NCI-H526 treated with DMSO at 0.1 percent for 48 hours (cell line): ENCODE measurements around the gene CLMN.
"Not testable (repeated sequence)": the region's sequence is repeated elsewhere in the genome, so short reads cannot be mapped to it uniquely, and the experiment has no call there.

Source experiments
- DNase-seq: peaks from one replicate; lab custom pipeline; 2025; lab: John Stamatoyannopoulos, UW

The CLMN gene

GRCh38 chr14:95218472-95219193 lies 101.1 kb downstream of the CLMN start:
- no peak for DNase-seq

- no peak for DNase-seq
Observed at GRCh38 chr14:95218006-95218405, 101.7 kb downstream of the CLMN start.

GRCh38 chr14:95217391-95217900 lies 102.3 kb downstream of the CLMN start:
- no peak for DNase-seq

GRCh38 chr14:95216008-95216407 lies 103.7 kb downstream of the CLMN start:
- DNase-seq: no peak

- no peak for DNase-seq
Observed at GRCh38 chr14:95215094-95215725, 104.5 kb downstream of the CLMN start.

GRCh38 chr14:95213774-95214173 lies 105.9 kb downstream of the CLMN start:
- DNase-seq: no peak

- no peak for DNase-seq
Observed at GRCh38 chr14:95211721-95212504, 107.8 kb downstream of the CLMN start.

GRCh38 chr14:95210699-95211098 lies 109.0 kb downstream of the CLMN start:
- DNase-seq: no peak

GRCh38 chr14:95208598-95208997 lies 111.1 kb downstream of the CLMN start:
- DNase-seq: no peak

- no peak for DNase-seq
Observed at GRCh38 chr14:95207475-95208233, 112.1 kb downstream of the CLMN start.

- no peak for DNase-seq
Observed at GRCh38 chr14:95206534-95206933, 113.2 kb downstream of the CLMN start.

- no peak for DNase-seq
Observed at GRCh38 chr14:95204705-95205104, 115.0 kb downstream of the CLMN start.

GRCh38 chr14:95201745-95202144 lies 118.0 kb downstream of the CLMN start:
- not testable (repeated sequence) for DNase-seq

GRCh38 chr14:95200404-95200803 lies 119.3 kb downstream of the CLMN start:
- DNase-seq: no peak

- DNase-seq: no peak
Observed at GRCh38 chr14:95199298-95199983, 120.3 kb downstream of the CLMN start.

- DNase-seq: no peak
Observed at GRCh38 chr14:95198320-95198719, 121.4 kb downstream of the CLMN start.

GRCh38 chr14:95197551-95197950 lies 122.2 kb downstream of the CLMN start:
- no peak for DNase-seq

- no peak for DNase-seq
Observed at GRCh38 chr14:95196826-95197545, 122.7 kb downstream of the CLMN start.

GRCh38 chr14:95196268-95196667 lies 123.4 kb downstream of the CLMN start:
- DNase-seq: no peak

- no peak for DNase-seq
Observed at GRCh38 chr14:95195031-95195430, 124.7 kb downstream of the CLMN start.

GRCh38 chr14:95193081-95193480 lies 126.6 kb downstream of the CLMN start:
- DNase-seq: no peak
